WTC11 (cell line): ENCODE data around the gene IQGAP3. TPM values are rescaled to one million over a fixed set of nuclear protein-coding genes. Genes with fewer than 3 reads are reported as not detected.

Experiments
- ATAC-seq: fragments of 200-7000 bp; cut with Tn5 transposase; 2 replicates; pipeline ENCODE4 v1.10.0; 2021; ENCODE audit warnings: mild to moderate bottlenecking, moderate library complexity
- CTCF ChIA-PET: fragments of 300-600 bp; sonication (Branson Sonifier 250); formaldehyde crosslinking; loops from one replicate; lab custom pipeline; 2021; ENCODE audit warnings: antibody characterized with exemption; lab: Charles Lee
- POLR2A ChIA-PET: fragments of 350-600 bp; sonication (Branson Sonifier 250); formaldehyde crosslinking; loops from one replicate; lab custom pipeline; 2021; ENCODE audit warnings: antibody characterized with exemption; lab: Charles Lee
- DNase-seq: peaks from one replicate; pipeline ENCODE4 v3.0.0; 2021; ENCODE audit warnings: low spot score
- H3K27ac Mint-ChIP-seq: 2 replicates; pipeline ENCODE4 v1.8.0; 2021; ENCODE audit warnings: mixed read lengths
- H3K27me3 Mint-ChIP-seq: 2 replicates; pipeline ENCODE4 v1.8.0; 2021; ENCODE audit warnings: low read depth, mild to moderate bottlenecking, moderate library complexity, mixed read lengths
- H3K36me3 Mint-ChIP-seq: 2 replicates; pipeline ENCODE4 v1.8.0; 2021; ENCODE audit warnings: mixed read lengths
- H3K4me1 Mint-ChIP-seq: 2 replicates; pipeline ENCODE4 v1.8.0; 2022; ENCODE audit warnings: mixed read lengths
- H3K4me3 Mint-ChIP-seq: 2 replicates; pipeline ENCODE4 v1.8.0; 2021; ENCODE audit warnings: mild to moderate bottlenecking, moderate library complexity, mixed read lengths
- H3K9me3 Mint-ChIP-seq: 2 replicates; pipeline ENCODE4 v1.8.0; 2021; ENCODE audit warnings: mixed read lengths
- ATF1 ChIP-seq: sonication (generic); formaldehyde crosslinking; IDR thresholded peaks from 2 replicates; pipeline ENCODE4 v1.8.1; 2023; ENCODE audit warnings: mild to moderate bottlenecking, moderate library complexity, missing genetic modification reagents
- CREB1 ChIP-seq: sonication (generic); formaldehyde crosslinking; IDR thresholded peaks from 2 replicates; pipeline ENCODE4 v1.8.0; 2023; ENCODE audit warnings: mild to moderate bottlenecking, missing genetic modification reagents
- FOXJ3 ChIP-seq: sonication (generic); formaldehyde crosslinking; IDR thresholded peaks from 2 replicates; pipeline ENCODE4 v1.9.0; 2021; ENCODE audit warnings: missing genetic modification reagents, mild to moderate bottlenecking, borderline replicate concordance
- GTF2I ChIP-seq: fragments of 250-450 bp; sonication (Bioruptor Pico); conservative IDR thresholded peaks from 2 replicates; pipeline ENCODE4 v1.4.0; 2021; ENCODE audit warnings: mild to moderate bottlenecking
- JAZF1 ChIP-seq: fragments of 250-450 bp; sonication (Bioruptor Pico); IDR thresholded peaks from 2 replicates; pipeline ENCODE4 v1.9.0; 2021; ENCODE audit warnings: moderate library complexity, mild to moderate bottlenecking, inconsistent platforms
- NFATC4 ChIP-seq: fragments of 250-450 bp; sonication (Bioruptor Pico); IDR thresholded peaks from 2 replicates; pipeline ENCODE4 v1.9.0; 2021; ENCODE audit warnings: mild to moderate bottlenecking
- NR1H2 ChIP-seq: sonication (generic); formaldehyde crosslinking; IDR thresholded peaks from 2 replicates; pipeline ENCODE4 v1.9.0; 2021; ENCODE audit warnings: mild to moderate bottlenecking, moderate library complexity, missing genetic modification reagents
- OVOL2 ChIP-seq: fragments of 250-450 bp; sonication (Bioruptor Pico); IDR thresholded peaks from 2 replicates; pipeline ENCODE4 v1.9.0; 2021; ENCODE audit warnings: mild to moderate bottlenecking, borderline replicate concordance
- SOX15 ChIP-seq: fragments of 250-450 bp; sonication (Bioruptor Pico); IDR thresholded peaks from 2 replicates; pipeline ENCODE4 v1.9.0; 2021; ENCODE audit warnings: mild to moderate bottlenecking
- TCF7 ChIP-seq: sonication (generic); formaldehyde crosslinking; IDR thresholded peaks from 2 replicates; pipeline ENCODE4 v1.8.0; 2022; ENCODE audit warnings: mild to moderate bottlenecking, low read depth, missing genetic modification reagents, moderate library complexity
- TEAD4 ChIP-seq: sonication (generic); formaldehyde crosslinking; IDR thresholded peaks from 2 replicates; pipeline ENCODE4 v1.8.0; 2022; ENCODE audit warnings: mild to moderate bottlenecking, missing genetic modification reagents
- ZBTB21 ChIP-seq: sonication (generic); formaldehyde crosslinking; IDR thresholded peaks from 2 replicates; pipeline ENCODE4 v1.8.1; 2023; ENCODE audit warnings: mild to moderate bottlenecking, missing genetic modification reagents, borderline replicate concordance
- ZNF317 ChIP-seq: sonication (generic); formaldehyde crosslinking; IDR thresholded peaks from 2 replicates; pipeline ENCODE4 v1.8.1; 2023; ENCODE audit warnings: low read depth, mild to moderate bottlenecking, moderate library complexity, missing genetic modification reagents, borderline replicate concordance
- total RNA-seq: library from RNA; stranded (reverse); gene quantifications from 3 replicates; pipeline ENCODE4 v1.2.3, GENCODE V29; 2021
- TF ChIP-seq, protein P1 (sequence below): fragments of 250-450 bp; sonication (Bioruptor Pico); IDR thresholded peaks from 2 replicates; pipeline ENCODE4 v1.9.0; 2021; ENCODE audit warnings: moderate library complexity, mild to moderate bottlenecking, inconsistent platforms, borderline replicate concordance
- TF ChIP-seq, protein P2 (sequence below): sonication (generic); formaldehyde crosslinking; IDR thresholded peaks from 2 replicates; pipeline ENCODE4 v1.8.1; 2023; ENCODE audit warnings: mild to moderate bottlenecking, missing genetic modification reagents, moderate library complexity
- TF ChIP-seq, protein P3 (sequence below): sonication (generic); formaldehyde crosslinking; IDR thresholded peaks from 2 replicates; pipeline ENCODE4 v1.8.0; 2022; ENCODE audit warnings: mild to moderate bottlenecking, missing genetic modification reagents
- TF ChIP-seq, protein P4 (sequence below): fragments of 250-450 bp; sonication (Bioruptor Pico); conservative IDR thresholded peaks from 2 replicates; pipeline ENCODE4 v1.9.0; 2021; ENCODE audit warnings: mild to moderate bottlenecking
- TF ChIP-seq, protein P5 (sequence below): fragments of 250-450 bp; sonication (Bioruptor Pico); IDR thresholded peaks from 2 replicates; pipeline ENCODE4 v1.8.0; 2021; ENCODE audit warnings: mild to moderate bottlenecking
- TF ChIP-seq, protein P6 (sequence below): sonication (generic); formaldehyde crosslinking; IDR thresholded peaks from 2 replicates; pipeline ENCODE4 v1.8.1; 2022; ENCODE audit warnings: mild to moderate bottlenecking, moderate library complexity, missing genetic modification reagents
- TF ChIP-seq, protein P7 (sequence below): sonication (generic); formaldehyde crosslinking; IDR thresholded peaks from 2 replicates; pipeline ENCODE4 v1.8.1; 2023; ENCODE audit warnings: mild to moderate bottlenecking, missing genetic modification reagents, moderate library complexity
- TF ChIP-seq, protein P8 (sequence below): fragments of 250-450 bp; sonication (Bioruptor Pico); IDR thresholded peaks from 2 replicates; pipeline ENCODE4 v2.1.2; 2022; ENCODE audit warnings: mild to moderate bottlenecking, moderate library complexity
- TF ChIP-seq, protein P9 (sequence below): sonication (generic); formaldehyde crosslinking; IDR thresholded peaks from 2 replicates; pipeline ENCODE4 v1.8.0; 2022; ENCODE audit warnings: mild to moderate bottlenecking, missing genetic modification reagents
- TF ChIP-seq, protein P10 (sequence below): fragments of 250-450 bp; sonication (Bioruptor Pico); IDR thresholded peaks from 2 replicates; pipeline ENCODE4 v1.9.0; 2021; ENCODE audit warnings: mild to moderate bottlenecking

The IQGAP3 gene
- total RNA-seq, 1 experiment from 2014 or later: 33.3 TPM

DNA sequence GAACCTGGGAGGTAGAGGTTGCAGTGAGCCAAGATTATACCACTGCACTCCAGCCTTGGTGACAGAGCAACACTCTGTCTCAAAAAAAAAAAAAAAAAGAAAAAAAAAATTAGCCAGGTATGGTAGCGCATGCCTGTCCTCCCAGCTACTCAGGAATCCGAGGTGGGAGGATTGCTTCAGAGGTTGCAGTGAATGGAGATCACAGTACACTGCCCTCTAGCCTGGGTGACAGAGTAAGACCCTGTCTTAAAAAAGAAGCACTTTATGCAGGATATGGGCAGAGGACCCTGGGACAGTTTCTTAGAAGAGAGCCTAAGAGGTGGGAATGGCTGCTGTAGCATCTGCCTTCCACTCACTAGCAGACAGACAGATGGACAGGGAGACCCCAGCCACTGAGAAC lies 23.0 kb downstream of the IQGAP3 start (continued):
- TF ChIP-seq, protein P1, sequence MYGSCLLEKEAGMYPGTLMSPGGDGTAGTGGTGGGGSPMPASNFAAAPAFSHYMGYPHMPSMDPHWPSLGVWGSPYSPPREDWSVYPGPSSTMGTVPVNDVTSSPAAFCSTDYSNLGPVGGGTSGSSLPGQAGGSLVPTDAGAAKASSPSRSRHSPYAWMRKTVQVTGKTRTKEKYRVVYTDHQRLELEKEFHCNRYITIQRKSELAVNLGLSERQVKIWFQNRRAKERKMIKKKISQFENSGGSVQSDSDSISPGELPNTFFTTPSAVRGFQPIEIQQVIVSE (CRISPR knock-in tag): no peak
- TF ChIP-seq, protein P2, sequence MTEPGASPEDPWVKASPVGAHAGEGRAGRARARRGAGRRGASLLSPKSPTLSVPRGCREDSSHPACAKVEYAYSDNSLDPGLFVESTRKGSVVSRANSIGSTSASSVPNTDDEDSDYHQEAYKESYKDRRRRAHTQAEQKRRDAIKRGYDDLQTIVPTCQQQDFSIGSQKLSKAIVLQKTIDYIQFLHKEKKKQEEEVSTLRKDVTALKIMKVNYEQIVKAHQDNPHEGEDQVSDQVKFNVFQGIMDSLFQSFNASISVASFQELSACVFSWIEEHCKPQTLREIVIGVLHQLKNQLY (CRISPR knock-in tag): no peak
- TF ChIP-seq OVOL2 (no peak), ZNF317 (no peak), SOX15 (CRISPR knock-in tag) (no peak)
- TF ChIP-seq, protein P3, sequence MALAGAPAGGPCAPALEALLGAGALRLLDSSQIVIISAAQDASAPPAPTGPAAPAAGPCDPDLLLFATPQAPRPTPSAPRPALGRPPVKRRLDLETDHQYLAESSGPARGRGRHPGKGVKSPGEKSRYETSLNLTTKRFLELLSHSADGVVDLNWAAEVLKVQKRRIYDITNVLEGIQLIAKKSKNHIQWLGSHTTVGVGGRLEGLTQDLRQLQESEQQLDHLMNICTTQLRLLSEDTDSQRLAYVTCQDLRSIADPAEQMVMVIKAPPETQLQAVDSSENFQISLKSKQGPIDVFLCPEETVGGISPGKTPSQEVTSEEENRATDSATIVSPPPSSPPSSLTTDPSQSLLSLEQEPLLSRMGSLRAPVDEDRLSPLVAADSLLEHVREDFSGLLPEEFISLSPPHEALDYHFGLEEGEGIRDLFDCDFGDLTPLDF: no peak

DNA sequence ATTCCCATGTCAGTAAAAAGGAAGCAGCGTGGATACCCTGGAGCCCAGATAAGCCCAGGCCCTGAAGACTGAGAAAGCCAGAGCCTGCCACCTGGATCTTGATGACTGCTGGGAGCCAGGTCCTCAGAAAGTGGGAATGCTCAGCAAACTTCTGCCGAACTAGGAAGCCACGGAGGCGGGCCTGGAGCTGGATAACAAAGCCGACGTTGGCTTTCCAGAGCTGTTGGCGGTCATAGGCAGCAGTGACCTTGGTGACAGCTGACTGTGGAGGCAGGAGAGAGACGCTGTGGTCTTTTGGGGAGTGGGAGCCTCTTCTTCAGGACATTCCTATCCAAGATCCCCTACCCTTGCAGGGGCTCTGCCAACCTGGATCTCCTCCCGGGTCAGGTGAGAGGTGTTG lies 24.4 kb downstream of the IQGAP3 start:
- peaks cover 14% of the 10 kb centered on the region for H3K36me3 Mint-ChIP-seq
- no peaks in the 10 kb centered on the region for H3K4me1 Mint-ChIP-seq
- no peak for ATAC-seq
- DNase-seq: no peak
- CTCF ChIA-PET: interaction anchor here (0.6 kb wide), 1 partner anchor 162 kb away, joined by 3 read pairs; no protein-coding TSS in a partner anchor
- POLR2A ChIA-PET: no interaction called here
- TF ChIP-seq, protein P4, sequence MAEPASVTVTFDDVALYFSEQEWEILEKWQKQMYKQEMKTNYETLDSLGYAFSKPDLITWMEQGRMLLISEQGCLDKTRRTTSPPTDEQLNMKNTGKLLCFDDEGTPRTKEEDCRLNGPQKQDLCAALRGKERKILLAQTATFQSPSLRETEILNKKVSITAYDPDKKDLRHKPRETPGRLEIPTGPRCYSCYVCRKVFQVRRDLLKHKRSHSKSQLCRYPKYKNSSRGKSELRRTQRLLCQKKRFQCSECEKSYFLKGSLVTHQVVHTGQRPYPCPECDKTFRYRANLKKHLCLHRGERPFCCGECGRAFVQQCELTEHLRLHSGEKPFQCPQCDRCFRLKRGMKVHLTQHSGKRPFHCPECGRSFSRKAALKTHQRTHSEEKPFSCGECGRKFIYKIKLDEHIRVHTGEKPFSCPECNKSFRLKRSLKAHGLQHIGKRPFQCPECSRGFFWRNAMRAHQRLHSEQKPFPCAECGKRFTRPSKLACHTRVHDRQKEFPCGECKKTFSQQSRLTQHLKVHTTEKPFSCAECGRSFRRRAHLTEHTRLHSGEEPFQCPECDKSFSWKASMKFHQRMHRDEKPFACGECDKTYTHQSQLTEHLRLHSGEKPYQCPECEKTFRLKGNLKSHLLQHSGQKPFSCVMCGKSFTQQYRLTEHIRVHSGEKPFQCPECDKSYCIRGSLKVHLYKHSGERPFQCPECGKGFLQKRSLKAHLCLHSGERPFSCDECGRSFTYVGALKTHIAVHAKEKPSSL (CRISPR knock-in tag): no peak
- TF ChIP-seq, protein P5, sequence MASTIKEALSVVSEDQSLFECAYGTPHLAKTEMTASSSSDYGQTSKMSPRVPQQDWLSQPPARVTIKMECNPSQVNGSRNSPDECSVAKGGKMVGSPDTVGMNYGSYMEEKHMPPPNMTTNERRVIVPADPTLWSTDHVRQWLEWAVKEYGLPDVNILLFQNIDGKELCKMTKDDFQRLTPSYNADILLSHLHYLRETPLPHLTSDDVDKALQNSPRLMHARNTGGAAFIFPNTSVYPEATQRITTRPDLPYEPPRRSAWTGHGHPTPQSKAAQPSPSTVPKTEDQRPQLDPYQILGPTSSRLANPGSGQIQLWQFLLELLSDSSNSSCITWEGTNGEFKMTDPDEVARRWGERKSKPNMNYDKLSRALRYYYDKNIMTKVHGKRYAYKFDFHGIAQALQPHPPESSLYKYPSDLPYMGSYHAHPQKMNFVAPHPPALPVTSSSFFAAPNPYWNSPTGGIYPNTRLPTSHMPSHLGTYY (CRISPR knock-in tag): no peak
- TF ChIP-seq GTF2I (CRISPR knock-in tag) (no peak), FOXJ3 (no peak), CREB1 (CRISPR knock-in tag) (no peak), NFATC4 (CRISPR knock-in tag) (no peak), ATF1 (CRISPR knock-in tag) (no peak), JAZF1 (CRISPR knock-in tag) (no peak), ZBTB21 (CRISPR knock-in tag) (no peak), TEAD4 (CRISPR knock-in tag) (no peak)
- TF ChIP-seq, protein P6, sequence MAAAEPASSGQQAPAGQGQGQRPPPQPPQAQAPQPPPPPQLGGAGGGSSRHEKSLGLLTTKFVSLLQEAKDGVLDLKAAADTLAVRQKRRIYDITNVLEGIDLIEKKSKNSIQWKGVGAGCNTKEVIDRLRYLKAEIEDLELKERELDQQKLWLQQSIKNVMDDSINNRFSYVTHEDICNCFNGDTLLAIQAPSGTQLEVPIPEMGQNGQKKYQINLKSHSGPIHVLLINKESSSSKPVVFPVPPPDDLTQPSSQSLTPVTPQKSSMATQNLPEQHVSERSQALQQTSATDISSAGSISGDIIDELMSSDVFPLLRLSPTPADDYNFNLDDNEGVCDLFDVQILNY (CRISPR knock-in tag): no peak
- TF ChIP-seq, protein P1 (CRISPR knock-in tag): no peak
- no peaks in the 10 kb centered on the region for H3K9me3 Mint-ChIP-seq
- H3K27ac Mint-ChIP-seq: no peak overlapping the region
- H3K4me3 Mint-ChIP-seq: no peak overlapping the region
- H3K27me3 Mint-ChIP-seq: no peaks in the 10 kb centered on the region

DNA sequence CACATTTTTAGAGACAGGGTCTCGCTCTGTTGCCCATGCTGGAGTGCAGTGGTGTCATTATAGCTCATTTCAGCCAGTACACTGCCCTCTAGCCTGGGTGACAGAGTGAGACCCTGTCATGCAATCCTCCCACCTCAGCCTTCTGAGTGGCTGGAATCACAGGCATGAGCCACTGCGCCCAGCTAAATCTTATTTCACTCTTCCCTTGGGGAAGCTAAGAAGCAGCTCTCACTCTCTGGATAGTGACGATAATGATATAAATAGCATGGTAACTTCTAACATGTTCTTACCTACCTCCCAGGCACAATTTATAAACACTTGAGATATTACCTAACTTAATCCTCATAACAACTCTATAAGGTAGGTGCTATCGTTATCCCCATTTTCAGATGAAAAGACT lies 24.9 kb downstream of the IQGAP3 start:
- POLR2A ChIA-PET: no interaction called here
- Mint-ChIP-seq H3K27ac (no peak overlapping the region), H3K4me3 (no peak overlapping the region), H3K36me3 (peaks cover 15% of the 10 kb centered on the region), H3K9me3 (no peaks in the 10 kb centered on the region), H3K4me1 (no peaks in the 10 kb centered on the region), H3K27me3 (no peaks in the 10 kb centered on the region)
- CTCF ChIA-PET: no interaction called here
- ATAC-seq: no peak
- DNase-seq: no peak
- TF ChIP-seq NFATC4 (CRISPR knock-in tag) (no peak), NR1H2 (no peak), GTF2I (CRISPR knock-in tag) (no peak), TCF7 (CRISPR knock-in tag) (no peak), FOXJ3 (no peak)
- TF ChIP-seq, protein P7, sequence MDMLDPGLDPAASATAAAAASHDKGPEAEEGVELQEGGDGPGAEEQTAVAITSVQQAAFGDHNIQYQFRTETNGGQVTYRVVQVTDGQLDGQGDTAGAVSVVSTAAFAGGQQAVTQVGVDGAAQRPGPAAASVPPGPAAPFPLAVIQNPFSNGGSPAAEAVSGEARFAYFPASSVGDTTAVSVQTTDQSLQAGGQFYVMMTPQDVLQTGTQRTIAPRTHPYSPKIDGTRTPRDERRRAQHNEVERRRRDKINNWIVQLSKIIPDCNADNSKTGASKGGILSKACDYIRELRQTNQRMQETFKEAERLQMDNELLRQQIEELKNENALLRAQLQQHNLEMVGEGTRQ: no peak
- TF ChIP-seq, protein P8, sequence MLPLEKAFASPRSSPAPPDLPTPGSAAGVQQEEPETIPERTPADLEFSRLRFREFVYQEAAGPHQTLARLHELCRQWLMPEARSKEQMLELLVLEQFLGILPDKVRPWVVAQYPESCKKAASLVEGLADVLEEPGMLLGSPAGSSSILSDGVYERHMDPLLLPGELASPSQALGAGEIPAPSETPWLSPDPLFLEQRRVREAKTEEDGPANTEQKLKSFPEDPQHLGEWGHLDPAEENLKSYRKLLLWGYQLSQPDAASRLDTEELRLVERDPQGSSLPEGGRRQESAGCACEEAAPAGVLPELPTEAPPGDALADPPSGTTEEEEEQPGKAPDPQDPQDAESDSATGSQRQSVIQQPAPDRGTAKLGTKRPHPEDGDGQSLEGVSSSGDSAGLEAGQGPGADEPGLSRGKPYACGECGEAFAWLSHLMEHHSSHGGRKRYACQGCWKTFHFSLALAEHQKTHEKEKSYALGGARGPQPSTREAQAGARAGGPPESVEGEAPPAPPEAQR (CRISPR knock-in tag): no peak
- TF ChIP-seq, protein P9, sequence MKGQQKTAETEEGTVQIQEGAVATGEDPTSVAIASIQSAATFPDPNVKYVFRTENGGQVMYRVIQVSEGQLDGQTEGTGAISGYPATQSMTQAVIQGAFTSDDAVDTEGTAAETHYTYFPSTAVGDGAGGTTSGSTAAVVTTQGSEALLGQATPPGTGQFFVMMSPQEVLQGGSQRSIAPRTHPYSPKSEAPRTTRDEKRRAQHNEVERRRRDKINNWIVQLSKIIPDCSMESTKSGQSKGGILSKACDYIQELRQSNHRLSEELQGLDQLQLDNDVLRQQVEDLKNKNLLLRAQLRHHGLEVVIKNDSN (CRISPR knock-in tag): no peak
- TF ChIP-seq, protein P10, sequence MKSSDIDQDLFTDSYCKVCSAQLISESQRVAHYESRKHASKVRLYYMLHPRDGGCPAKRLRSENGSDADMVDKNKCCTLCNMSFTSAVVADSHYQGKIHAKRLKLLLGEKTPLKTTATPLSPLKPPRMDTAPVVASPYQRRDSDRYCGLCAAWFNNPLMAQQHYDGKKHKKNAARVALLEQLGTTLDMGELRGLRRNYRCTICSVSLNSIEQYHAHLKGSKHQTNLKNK (CRISPR knock-in tag): no peak
